HepG2 (cell line): ENCODE measurements around the gene NPHS1. TPM values are rescaled to one million over a fixed set of nuclear protein-coding genes. Genes with fewer than 3 reads are reported as not detected.
A peak's percentile ranks its signal among the peaks of the same experiment; 100 is the strongest.

Experiments used
- ARNT2 ChIP-seq: sonication (generic); formaldehyde crosslinking; IDR thresholded peaks from 2 replicates; pipeline ENCODE4 v1.8.0; 2022; ENCODE audit warnings: mild to moderate bottlenecking, low read depth, missing genetic modification reagents, moderate library complexity
- GLI4 ChIP-seq: sonication (generic); formaldehyde crosslinking; IDR thresholded peaks from 2 replicates; pipeline ENCODE4 v1.5.1; 2020; ENCODE audit warnings: missing genetic modification reagents, mild to moderate bottlenecking, moderate library complexity, borderline replicate concordance
- HES4 ChIP-seq: sonication (generic); formaldehyde crosslinking; IDR thresholded peaks from 2 replicates; pipeline ENCODE4 v1.9.0; 2021; ENCODE audit warnings: mild to moderate bottlenecking, missing genetic modification reagents, borderline replicate concordance
- KLF6 ChIP-seq: IDR thresholded peaks from 2 replicates; pipeline ENCODE4 v1.8.0; 2016; ENCODE audit warnings: missing biosample characterization, missing genetic modification reagents
- LRRFIP1 ChIP-seq: sonication (generic); formaldehyde crosslinking; conservative IDR thresholded peaks from 2 replicates; pipeline ENCODE4 v1.4.0; 2020; ENCODE audit warnings: missing genetic modification reagents
- NR2C2 ChIP-seq: sonication (generic); formaldehyde crosslinking; IDR thresholded peaks from 2 replicates; pipeline ENCODE4 v1.4.0; 2020; ENCODE audit warnings: missing genetic modification reagents, mild to moderate bottlenecking, moderate library complexity, borderline replicate concordance
- PCBP1 ChIP-seq: fragments of 200-400 bp; formaldehyde crosslinking; IDR thresholded peaks from 2 replicates; pipeline ENCODE4 v1.6.1; 2017; ENCODE audit warnings: mild to moderate bottlenecking, low read depth, low read length, borderline replicate concordance
- POGZ ChIP-seq: sonication (generic); formaldehyde crosslinking; IDR thresholded peaks from 2 replicates; pipeline ENCODE4 v1.4.0; 2020; ENCODE audit warnings: mild to moderate bottlenecking, missing genetic modification reagents
- PRMT3 ChIP-seq: sonication (generic); formaldehyde crosslinking; IDR thresholded peaks from 2 replicates; pipeline ENCODE4 v1.8.1; 2022; ENCODE audit warnings: low read depth, mild to moderate bottlenecking, moderate library complexity, missing genetic modification reagents, borderline replicate concordance
- RFX5 ChIP-seq: IDR thresholded peaks from 2 replicates; pipeline ENCODE4 v1.6.1; 2011; ENCODE audit warnings: low read depth, low read length, improper control_type of control experiment
- ZKSCAN5 ChIP-seq: sonication (generic); formaldehyde crosslinking; IDR thresholded peaks from 2 replicates; pipeline ENCODE4 v1.5.1; 2020; ENCODE audit warnings: mild to moderate bottlenecking, missing genetic modification reagents
- ZNF12 ChIP-seq: sonication (generic); formaldehyde crosslinking; IDR thresholded peaks from 2 replicates; pipeline ENCODE4 v1.5.0; 2020; ENCODE audit warnings: missing genetic modification reagents
- ZNF264 ChIP-seq: sonication (generic); formaldehyde crosslinking; IDR thresholded peaks from 2 replicates; pipeline ENCODE4 v1.4.0; 2020; ENCODE audit warnings: missing genetic modification reagents
- ZNF589 ChIP-seq: sonication (generic); formaldehyde crosslinking; conservative IDR thresholded peaks from 2 replicates; pipeline ENCODE4 v1.8.0; 2022; ENCODE audit warnings: mild to moderate bottlenecking, moderate library complexity, missing genetic modification reagents
- ZNF713 ChIP-seq: sonication (generic); formaldehyde crosslinking; IDR thresholded peaks from 2 replicates; pipeline ENCODE4 v1.4.0; 2020; ENCODE audit warnings: mild to moderate bottlenecking, missing genetic modification reagents
- ZNF724P ChIP-seq: sonication (generic); formaldehyde crosslinking; IDR thresholded peaks from 2 replicates; pipeline ENCODE4 v1.8.0; 2022; ENCODE audit warnings: missing genetic modification reagents, borderline replicate concordance
- ZNF879 ChIP-seq: sonication (generic); formaldehyde crosslinking; IDR thresholded peaks from 2 replicates; pipeline ENCODE4 v1.8.1; 2023; ENCODE audit warnings: missing genetic modification reagents
- ZSCAN20 ChIP-seq: sonication (generic); formaldehyde crosslinking; IDR thresholded peaks from 2 replicates; pipeline ENCODE4 v1.4.0; 2020; ENCODE audit warnings: missing genetic modification reagents, mild to moderate bottlenecking, borderline replicate concordance
- ZSCAN5A ChIP-seq: sonication (generic); formaldehyde crosslinking; IDR thresholded peaks from 2 replicates; pipeline ENCODE4 v1.8.0; 2022; ENCODE audit warnings: mild to moderate bottlenecking, missing genetic modification reagents, borderline replicate concordance
- polyA plus RNA-seq, 8 experiments: library from polyadenylated mRNA; depleted of rRNA in 3 of 8; stranded (reverse) in 7 of 8; unstranded in 1 of 8; fragments of >200 nt; fragmentation: Illumina TruSeq in 4 of 8; extraction: Trizol in 4 of 8; gene quantifications; 2 replicates each; pipeline versions ENCODE4 v1.2.1 to v1.2.3, GENCODE V29; 2011 to 2016; ENCODE audit warnings: low read depth in 4 of 8, missing spikeins in 1 of 8, mixed read lengths in 1 of 8; ENCODE audit not compliant: insufficient read depth in 1 of 8
- total RNA-seq, 5 experiments: library from RNA; depleted of rRNA; stranded (reverse); fragments of >200 nt; fragmentation: Illumina TruSeq; extraction: Trizol; gene quantifications; 2 replicates each; pipeline ENCODE4 v1.2.3, GENCODE V29; 2016; ENCODE audit warnings: low read depth in 1 of 5
- TF ChIP-seq, protein P1 (sequence below): IDR thresholded peaks from 2 replicates; pipeline ENCODE4 v1.6.1; 2016; ENCODE audit warnings: missing compliant biosample characterization, missing genetic modification reagents, borderline replicate concordance
- TF ChIP-seq, protein P2 (sequence below): IDR thresholded peaks from 2 replicates; pipeline ENCODE4 v1.6.1; 2016; ENCODE audit warnings: mild to moderate bottlenecking
- TF ChIP-seq, protein P3 (sequence below): sonication (generic); formaldehyde crosslinking; IDR thresholded peaks from 2 replicates; pipeline ENCODE4 v1.5.0; 2020; ENCODE audit warnings: missing genetic modification reagents

Gene NPHS1
- total and polyA plus RNA-seq, 2 of the 13 experiments (the other 11 are each of a cell fraction or from before 2014, with no cell fraction given), result not detected

DNA sequence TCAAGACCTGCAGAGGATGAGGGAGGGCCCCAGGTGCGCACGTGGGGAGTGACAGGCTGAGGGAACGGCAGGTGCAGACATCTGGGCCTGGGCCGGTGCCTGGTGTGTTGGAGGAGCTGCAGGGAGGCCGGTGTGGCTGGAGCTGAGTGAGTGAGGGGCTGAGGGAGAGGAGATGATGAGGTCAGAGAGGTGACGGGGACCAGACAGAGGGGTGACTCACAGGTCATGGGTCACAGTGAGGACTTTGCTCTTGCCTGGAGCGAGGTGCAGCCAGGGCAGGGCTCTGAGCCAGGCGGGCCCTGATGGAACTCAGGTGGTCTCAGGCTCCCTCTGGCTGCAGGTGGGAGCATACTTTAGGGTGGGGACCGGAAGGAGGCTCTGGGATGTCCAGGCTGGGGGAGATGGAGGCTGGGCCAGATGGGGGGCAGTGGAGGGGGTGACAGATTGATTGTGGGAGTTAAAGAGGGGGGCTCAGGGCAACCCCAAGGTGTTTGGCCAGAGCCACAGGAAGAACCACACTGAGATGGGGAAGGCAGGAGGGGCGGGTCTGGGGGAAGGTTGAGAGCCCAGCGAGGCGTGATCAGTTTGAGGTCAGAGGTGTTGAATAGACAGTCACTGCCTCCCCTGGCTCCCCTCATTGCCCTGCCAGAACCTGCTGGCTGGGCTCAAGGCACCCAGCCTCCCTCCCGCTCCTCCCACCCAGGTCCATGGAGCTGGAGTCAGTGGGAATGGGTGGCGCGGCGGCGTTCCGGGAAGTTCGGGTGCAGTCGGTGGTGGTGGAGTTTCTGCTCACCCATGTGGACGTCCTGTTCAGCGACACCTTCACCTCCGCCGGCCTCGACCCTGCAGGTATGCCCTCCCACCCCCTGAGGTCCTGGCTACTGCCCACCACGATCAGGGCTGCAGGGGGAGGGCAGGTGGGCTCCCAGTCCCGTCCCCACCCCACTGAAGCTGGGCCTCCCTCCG, 68.6 kb downstream of the NPHS1 start (continued):
- TF ChIP-seq, protein P1, sequence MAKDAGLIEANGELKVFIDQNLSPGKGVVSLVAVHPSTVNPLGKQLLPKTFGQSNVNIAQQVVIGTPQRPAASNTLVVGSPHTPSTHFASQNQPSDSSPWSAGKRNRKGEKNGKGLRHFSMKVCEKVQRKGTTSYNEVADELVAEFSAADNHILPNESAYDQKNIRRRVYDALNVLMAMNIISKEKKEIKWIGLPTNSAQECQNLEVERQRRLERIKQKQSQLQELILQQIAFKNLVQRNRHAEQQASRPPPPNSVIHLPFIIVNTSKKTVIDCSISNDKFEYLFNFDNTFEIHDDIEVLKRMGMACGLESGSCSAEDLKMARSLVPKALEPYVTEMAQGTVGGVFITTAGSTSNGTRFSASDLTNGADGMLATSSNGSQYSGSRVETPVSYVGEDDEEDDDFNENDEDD, result no peak
- TF ChIP-seq ZSCAN5A (CRISPR knock-in tag) (no peak), NR2C2 (CRISPR knock-in tag) (peak; percentile 90), ZNF12 (CRISPR knock-in tag) (no peak), POGZ (CRISPR knock-in tag) (no peak), KLF6 (no peak), ZNF264 (no peak), HES4 (CRISPR knock-in tag) (no peak), RFX5 (no peak), ZKSCAN5 (CRISPR knock-in tag) (peak; percentile 70; the same call in 1 of the 2 replicates), GLI4 (no peak), ZNF713 (no peak), PRMT3 (no peak), ZSCAN20 (CRISPR knock-in tag) (no peak), ZNF724P (CRISPR knock-in tag) (no peak), ZNF589 (no peak), ARNT2 (no peak), LRRFIP1 (CRISPR knock-in tag) (no peak), ZNF879 (CRISPR knock-in tag) (no peak), PCBP1 (no peak)
- TF ChIP-seq, protein P2, sequence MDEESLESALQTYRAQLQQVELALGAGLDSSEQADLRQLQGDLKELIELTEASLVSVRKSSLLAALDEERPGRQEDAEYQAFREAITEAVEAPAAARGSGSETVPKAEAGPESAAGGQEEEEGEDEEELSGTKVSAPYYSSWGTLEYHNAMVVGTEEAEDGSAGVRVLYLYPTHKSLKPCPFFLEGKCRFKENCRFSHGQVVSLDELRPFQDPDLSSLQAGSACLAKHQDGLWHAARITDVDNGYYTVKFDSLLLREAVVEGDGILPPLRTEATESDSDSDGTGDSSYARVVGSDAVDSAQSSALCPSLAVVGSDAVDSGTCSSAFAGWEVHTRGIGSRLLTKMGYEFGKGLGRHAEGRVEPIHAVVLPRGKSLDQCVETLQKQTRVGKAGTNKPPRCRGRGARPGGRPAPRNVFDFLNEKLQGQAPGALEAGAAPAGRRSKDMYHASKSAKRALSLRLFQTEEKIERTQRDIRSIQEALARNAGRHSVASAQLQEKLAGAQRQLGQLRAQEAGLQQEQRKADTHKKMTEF, result no peak
- TF ChIP-seq, protein P3, sequence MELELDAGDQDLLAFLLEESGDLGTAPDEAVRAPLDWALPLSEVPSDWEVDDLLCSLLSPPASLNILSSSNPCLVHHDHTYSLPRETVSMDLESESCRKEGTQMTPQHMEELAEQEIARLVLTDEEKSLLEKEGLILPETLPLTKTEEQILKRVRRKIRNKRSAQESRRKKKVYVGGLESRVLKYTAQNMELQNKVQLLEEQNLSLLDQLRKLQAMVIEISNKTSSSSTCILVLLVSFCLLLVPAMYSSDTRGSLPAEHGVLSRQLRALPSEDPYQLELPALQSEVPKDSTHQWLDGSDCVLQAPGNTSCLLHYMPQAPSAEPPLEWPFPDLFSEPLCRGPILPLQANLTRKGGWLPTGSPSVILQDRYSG (CRISPR knock-in tag), result no peak
